ENCODE measurements around the gene USP36. TPM values are rescaled to one million over a fixed set of nuclear protein-coding genes. Genes with fewer than 3 reads are reported as not detected.
"Not testable (repeated sequence)": the region's sequence is repeated elsewhere in the genome, so short reads cannot be mapped to it uniquely, and the experiment has no call there.

The USP36 gene
- polyA plus RNA-seq, 1 experiment = 18.3 TPM

DNA sequence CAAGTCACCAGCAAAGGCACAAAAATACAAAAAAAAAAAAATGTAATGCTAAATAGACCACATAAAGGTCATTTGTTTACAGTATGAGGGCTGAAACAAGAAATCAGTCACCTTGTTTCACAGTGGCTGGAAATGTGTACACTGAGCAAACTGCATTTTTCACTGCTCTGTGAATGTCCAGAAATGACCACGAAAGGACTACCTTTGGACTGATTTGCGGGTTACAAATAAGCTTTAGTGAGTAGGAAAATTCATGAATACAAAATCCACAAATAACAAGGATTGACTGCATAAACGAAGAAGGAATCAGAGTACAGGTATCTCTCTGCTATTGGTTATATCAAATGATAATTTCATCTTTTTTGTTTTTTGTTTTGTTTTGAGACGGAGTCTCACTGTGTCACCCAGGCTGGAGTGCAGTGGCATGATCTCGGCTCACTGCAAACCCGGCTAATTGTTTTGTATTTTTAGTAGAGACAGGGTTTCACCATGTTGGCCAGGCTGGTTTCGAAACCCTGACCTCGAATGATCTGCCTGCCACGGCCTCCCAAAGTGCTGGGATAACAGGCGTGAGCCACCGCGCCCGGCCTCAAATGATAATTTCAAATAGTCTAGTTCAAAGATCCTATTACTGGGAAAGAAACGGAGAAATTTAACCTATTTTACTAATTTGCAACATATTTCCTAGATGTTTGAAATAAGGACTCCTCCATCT lies 89.0 kb downstream of the USP36 start:
- no peak overlapping the region for H3K4me3 ChIP-seq (ENCODE audit: low read depth, low read length)
- TF ChIP-seq, protein P1, sequence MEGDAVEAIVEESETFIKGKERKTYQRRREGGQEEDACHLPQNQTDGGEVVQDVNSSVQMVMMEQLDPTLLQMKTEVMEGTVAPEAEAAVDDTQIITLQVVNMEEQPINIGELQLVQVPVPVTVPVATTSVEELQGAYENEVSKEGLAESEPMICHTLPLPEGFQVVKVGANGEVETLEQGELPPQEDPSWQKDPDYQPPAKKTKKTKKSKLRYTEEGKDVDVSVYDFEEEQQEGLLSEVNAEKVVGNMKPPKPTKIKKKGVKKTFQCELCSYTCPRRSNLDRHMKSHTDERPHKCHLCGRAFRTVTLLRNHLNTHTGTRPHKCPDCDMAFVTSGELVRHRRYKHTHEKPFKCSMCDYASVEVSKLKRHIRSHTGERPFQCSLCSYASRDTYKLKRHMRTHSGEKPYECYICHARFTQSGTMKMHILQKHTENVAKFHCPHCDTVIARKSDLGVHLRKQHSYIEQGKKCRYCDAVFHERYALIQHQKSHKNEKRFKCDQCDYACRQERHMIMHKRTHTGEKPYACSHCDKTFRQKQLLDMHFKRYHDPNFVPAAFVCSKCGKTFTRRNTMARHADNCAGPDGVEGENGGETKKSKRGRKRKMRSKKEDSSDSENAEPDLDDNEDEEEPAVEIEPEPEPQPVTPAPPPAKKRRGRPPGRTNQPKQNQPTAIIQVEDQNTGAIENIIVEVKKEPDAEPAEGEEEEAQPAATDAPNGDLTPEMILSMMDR (IDR thresholded peaks at IDR 0.05; ENCODE audit: low read depth, low read length) = no peak
- ChIA-PET POLR2A (no interaction called here), CTCF (no interaction called here)
- peaks cover 2% of the 10 kb centered on the region; the same call in 1 of the 2 replicates for H3K9me3 ChIP-seq (ENCODE audit: control insufficient read depth, insufficient read depth, low read length)
- DNase-seq (ENCODE audit: low read depth, low spot score) = no peak
- no peak overlapping the region for H3K27ac ChIP-seq (ENCODE audit: low read depth, low read length)
- H3K27me3 ChIP-seq (ENCODE audit: control insufficient read depth, insufficient read depth, low read length) = no peaks in the 10 kb centered on the region

DNA sequence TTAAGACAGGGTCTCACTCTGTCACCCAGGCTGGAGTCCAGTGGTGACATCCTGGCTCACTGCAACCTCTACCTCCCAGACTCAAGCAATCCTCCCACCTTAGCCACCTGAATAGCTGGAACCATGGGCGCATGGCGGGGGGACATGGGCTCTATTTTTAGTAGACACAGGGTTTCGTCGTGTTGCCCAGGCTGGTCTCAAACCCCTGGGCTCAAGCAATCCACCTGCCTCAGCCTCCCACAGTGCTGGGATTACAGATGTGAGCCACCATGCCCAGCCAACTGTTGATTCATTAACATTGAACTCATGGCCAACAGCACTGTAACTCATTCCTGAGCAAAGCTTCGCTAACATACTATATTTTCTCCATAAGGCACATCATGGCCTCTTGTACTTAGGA lies 89.6 kb downstream of the USP36 start:
- H3K9me3 ChIP-seq (ENCODE audit: control insufficient read depth, insufficient read depth, low read length); POLR2A ChIA-PET; H3K4me3 ChIP-seq (ENCODE audit: low read depth, low read length); CTCF ChIA-PET; H3K27ac ChIP-seq (ENCODE audit: low read depth, low read length); DNase-seq (ENCODE audit: low read depth, low spot score); H3K27me3 ChIP-seq (ENCODE audit: control insufficient read depth, insufficient read depth, low read length): not testable (repeated sequence)

DNA sequence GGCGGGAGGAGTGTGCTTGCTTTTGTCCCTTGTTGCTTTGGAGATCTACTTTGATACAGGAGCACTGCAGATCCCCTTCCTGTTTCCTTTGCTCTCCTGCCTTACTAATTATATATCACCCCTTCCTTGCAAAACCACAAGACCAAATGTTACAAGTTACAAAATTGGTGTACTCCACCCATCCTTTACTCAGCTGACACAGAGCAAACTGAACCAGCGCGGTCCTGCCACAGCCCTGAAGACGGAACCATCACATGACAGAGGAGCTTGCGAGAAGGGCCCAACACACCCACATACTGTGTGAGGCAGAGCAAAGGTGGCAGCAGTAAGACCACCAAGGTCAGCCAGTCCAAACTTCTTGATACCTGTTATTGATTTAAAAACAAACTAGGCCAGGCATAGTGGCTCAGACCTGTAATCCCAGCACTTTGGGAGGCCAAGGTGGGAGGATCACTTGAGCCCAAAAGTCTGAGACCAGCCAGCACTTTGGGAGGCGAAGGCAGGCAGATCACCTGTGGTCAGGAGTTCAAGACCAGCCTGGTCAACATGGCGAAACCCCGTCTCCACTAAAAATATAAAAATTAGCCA lies 91.8 kb downstream of the USP36 start:
- Histone ChIP-seq H3K9me3 (ENCODE audit: control insufficient read depth, insufficient read depth, low read length) (no peaks in the 10 kb centered on the region), H3K27me3 (ENCODE audit: control insufficient read depth, insufficient read depth, low read length) (no peaks in the 10 kb centered on the region), H3K4me3 (ENCODE audit: low read depth, low read length) (no peak overlapping the region), H3K27ac (ENCODE audit: low read depth, low read length) (no peak overlapping the region)
- TF ChIP-seq, protein P1 (IDR thresholded peaks at IDR 0.05; ENCODE audit: low read depth, low read length) = no peak
- ChIA-PET CTCF (interaction anchor here (1.1 kb wide), 1 partner anchor 252 kb away, joined by 6 read pairs; no protein-coding TSS in a partner anchor), POLR2A (no interaction called here)
- no peak for DNase-seq (ENCODE audit: low read depth, low spot score)

DNA sequence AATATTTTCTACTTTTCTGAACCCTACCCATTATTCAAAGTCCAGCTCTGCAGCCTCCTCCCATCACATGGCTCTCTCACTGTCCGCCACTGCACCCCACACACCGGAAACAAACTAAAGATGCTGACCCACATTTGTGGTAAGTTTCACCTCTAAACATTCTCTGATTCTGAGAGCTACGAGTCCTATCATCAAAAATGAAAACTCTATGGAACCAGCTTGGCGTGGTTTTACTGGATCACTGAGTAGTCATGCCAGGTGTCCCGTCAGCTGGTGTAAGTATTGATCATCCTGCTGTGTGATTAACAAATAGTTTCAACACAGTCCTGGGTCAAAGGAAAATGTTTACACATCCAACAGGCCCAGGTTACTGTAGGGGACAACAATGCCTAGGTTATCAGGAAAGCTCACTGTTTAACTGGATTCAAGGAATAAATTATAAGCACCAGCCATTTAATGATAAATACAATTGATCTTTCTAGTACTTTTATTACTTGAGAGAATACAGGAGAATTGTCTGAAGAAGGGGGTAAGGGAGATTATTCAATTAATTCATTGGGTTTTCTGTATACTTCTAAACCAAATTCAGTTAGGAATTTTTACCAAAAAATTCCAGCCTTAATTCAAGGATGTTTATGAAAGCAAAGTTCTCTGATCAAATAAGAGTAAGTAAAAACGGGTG lies 92.4 kb downstream of the USP36 start:
- ChIA-PET CTCF (interaction anchor here (1.1 to 2.2 kb wide), 2 partner anchors 251 kb away, joined by 6 to 12 read pairs; no protein-coding TSS in a partner anchor), POLR2A (no interaction called here)
- Histone ChIP-seq H3K9me3 (ENCODE audit: control insufficient read depth, insufficient read depth, low read length) (no peaks in the 10 kb centered on the region), H3K27me3 (ENCODE audit: control insufficient read depth, insufficient read depth, low read length) (no peaks in the 10 kb centered on the region), H3K4me3 (ENCODE audit: low read depth, low read length) (no peak overlapping the region), H3K27ac (ENCODE audit: low read depth, low read length) (no peak overlapping the region)
- no peak for DNase-seq (ENCODE audit: low read depth, low spot score)
- TF ChIP-seq, protein P1 (IDR thresholded peaks at IDR 0.05; ENCODE audit: low read depth, low read length) = no peak

DNA sequence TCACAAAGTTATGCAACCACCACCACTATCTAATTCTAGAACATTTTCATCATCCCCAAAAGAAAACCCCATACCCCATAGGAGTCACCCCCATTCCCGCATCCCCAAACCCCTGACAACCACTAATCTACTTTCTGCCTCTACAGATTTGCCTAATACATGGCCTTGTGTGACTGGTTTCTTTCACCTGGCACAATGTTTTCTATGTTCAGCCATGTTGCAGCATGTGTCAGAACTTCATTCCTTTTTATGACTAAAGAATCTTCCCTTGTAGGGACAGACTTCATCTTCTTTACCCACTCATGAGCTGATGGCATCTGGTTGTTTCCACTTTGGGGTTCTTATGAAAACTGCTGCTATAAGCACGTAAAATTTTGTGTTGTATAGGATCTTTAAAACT lies 93.1 kb downstream of the USP36 start:
- no peak for DNase-seq (ENCODE audit: low read depth, low spot score)
- Histone ChIP-seq H3K27me3 (ENCODE audit: control insufficient read depth, insufficient read depth, low read length) (no peaks in the 10 kb centered on the region), H3K27ac (ENCODE audit: low read depth, low read length) (no peak overlapping the region), H3K9me3 (ENCODE audit: control insufficient read depth, insufficient read depth, low read length) (no peaks in the 10 kb centered on the region), H3K4me3 (ENCODE audit: low read depth, low read length) (no peak overlapping the region)
- POLR2A ChIA-PET = no interaction called here
- TF ChIP-seq, protein P1 (IDR thresholded peaks at IDR 0.05; ENCODE audit: low read depth, low read length) = no peak
- CTCF ChIA-PET = interaction anchor here (1.2 to 2.2 kb wide), 2 partner anchors 37 to 250 kb away, joined by 4 to 12 read pairs; no protein-coding TSS in a partner anchor
